GM11168 (cell line): ENCODE data around the gene INO80C.
"Not testable (repeated sequence)": the region's sequence is repeated elsewhere in the genome, so short reads cannot be mapped to it uniquely, and the experiment has no call there.

ENCODE experiments used
- in situ Hi-C: fragments of 300-500 bp; cut with MboI; formaldehyde crosslinking; loops from one replicate; pipeline ENCODE4 v1.12.0; 2022; ENCODE audit warnings: low sequenced_read_pairs; ENCODE audit not compliant: unreplicated experiment

Gene INO80C

GRCh38 chr18:35464831-35465279, 32.9 kb downstream of the INO80C start:
- in situ Hi-C loops = no loop called here

GRCh38 chr18:35463827-35464226, 33.9 kb downstream of the INO80C start:
- in situ Hi-C loops = no loop called here

GRCh38 chr18:35463050-35463449, 34.7 kb downstream of the INO80C start:
- in situ Hi-C loops = no loop called here

GRCh38 chr18:35460736-35461161, 37.0 kb downstream of the INO80C start:
- in situ Hi-C loops = no loop called here

- in situ Hi-C loops = no loop called here
Measured at GRCh38 chr18:35459997-35460396, 37.8 kb downstream of the INO80C start.

GRCh38 chr18:35458677-35459441, 38.9 kb downstream of the INO80C start:
- in situ Hi-C loops = no loop called here

GRCh38 chr18:35458271-35458670, 39.5 kb downstream of the INO80C start:
- in situ Hi-C loops = no loop called here

- in situ Hi-C loops = no loop called here
Measured at GRCh38 chr18:35457140-35457704, 40.5 kb downstream of the INO80C start.

- in situ Hi-C loops = no loop called here
Measured at GRCh38 chr18:35455926-35456763, 41.6 kb downstream of the INO80C start.

- in situ Hi-C loops = no loop called here
Measured at GRCh38 chr18:35454803-35455202, 43.0 kb downstream of the INO80C start.

GRCh38 chr18:35453065-35453464, 44.7 kb downstream of the INO80C start:
- in situ Hi-C loops = not testable (repeated sequence)

GRCh38 chr18:35451916-35452315, 45.8 kb downstream of the INO80C start:
- in situ Hi-C loops = no loop called here

GRCh38 chr18:35451032-35451431, 46.7 kb downstream of the INO80C start:
- in situ Hi-C loops = no loop called here

GRCh38 chr18:35444636-35445035, 53.1 kb downstream of the INO80C start:
- in situ Hi-C loops = no loop called here

GRCh38 chr18:35443847-35444246, 53.9 kb downstream of the INO80C start:
- in situ Hi-C loops = no loop called here

GRCh38 chr18:35443434-35443833, 54.3 kb downstream of the INO80C start:
- in situ Hi-C loops = no loop called here

- in situ Hi-C loops = no loop called here
Measured at GRCh38 chr18:35442701-35443100, 55.1 kb downstream of the INO80C start.

GRCh38 chr18:35441857-35442595, 55.7 kb downstream of the INO80C start:
- in situ Hi-C loops = no loop called here

GRCh38 chr18:35438480-35439234, 59.1 kb downstream of the INO80C start:
- in situ Hi-C loops = no loop called here

GRCh38 chr18:35437836-35438235, 59.9 kb downstream of the INO80C start:
- in situ Hi-C loops = no loop called here
